Astrocyte (in vitro differentiated cells and primary cell): Measurements from ENCODE around the gene APOL1.

Experiments
- CTCF ChIP-seq: IDR thresholded peaks from 2 replicates; pipeline ENCODE4 v1.5.1; 2011; ENCODE audit warnings: low read depth, mild to moderate bottlenecking, inconsistent platforms, low read length, moderate library complexity; ENCODE audit not compliant: insufficient read depth
- EZH2 ChIP-seq: IDR thresholded peaks from 2 replicates; pipeline ENCODE4 v1.6.1; 2012; ENCODE audit warnings: mild to moderate bottlenecking, low read length, inconsistent platforms; ENCODE audit not compliant: insufficient read depth

- TF ChIP-seq CTCF, result no peak
- TF ChIP-seq EZH2, result no peak
Observed at GRCh38 chr22:36234919-36235318, 18.0 kb upstream of the APOL1 start.
